Measurements from ENCODE around the gene CAMSAP1.

- TF ChIP-seq POLR2AphosphoS5 (IDR thresholded peaks at IDR 0.05; ENCODE audit: low read depth, low read length) (no peak), POLR2A (IDR thresholded peaks at IDR 0.05; ENCODE audit: low read depth, low read length) (no peak), TAF1 (IDR thresholded peaks at IDR 0.05; ENCODE audit: borderline replicate concordance, low read depth, low read length) (no peak)
Measured at GRCh38 chr9:135817951-135818717, 89.2 kb downstream of the CAMSAP1 start.
